GM21390 (cell line): Measurements from ENCODE around the gene KLHL30.

Experiments
- ATAC-seq: cut with Tn5 transposase; IDR thresholded peaks from one replicate; pipeline ENCODE4 v1.9.1; 2021; ENCODE audit not compliant: unreplicated experiment

The KLHL30 gene

GRCh38 chr2:238130111-238130695 is 8.3 kb upstream of the KLHL30 start:
- ATAC-seq = no peak

GRCh38 chr2:238130696-238131628 is 7.5 kb upstream of the KLHL30 start:
- no peak for ATAC-seq

GRCh38 chr2:238131761-238132462 is 6.6 kb upstream of the KLHL30 start:
- ATAC-seq = no peak

DNA sequence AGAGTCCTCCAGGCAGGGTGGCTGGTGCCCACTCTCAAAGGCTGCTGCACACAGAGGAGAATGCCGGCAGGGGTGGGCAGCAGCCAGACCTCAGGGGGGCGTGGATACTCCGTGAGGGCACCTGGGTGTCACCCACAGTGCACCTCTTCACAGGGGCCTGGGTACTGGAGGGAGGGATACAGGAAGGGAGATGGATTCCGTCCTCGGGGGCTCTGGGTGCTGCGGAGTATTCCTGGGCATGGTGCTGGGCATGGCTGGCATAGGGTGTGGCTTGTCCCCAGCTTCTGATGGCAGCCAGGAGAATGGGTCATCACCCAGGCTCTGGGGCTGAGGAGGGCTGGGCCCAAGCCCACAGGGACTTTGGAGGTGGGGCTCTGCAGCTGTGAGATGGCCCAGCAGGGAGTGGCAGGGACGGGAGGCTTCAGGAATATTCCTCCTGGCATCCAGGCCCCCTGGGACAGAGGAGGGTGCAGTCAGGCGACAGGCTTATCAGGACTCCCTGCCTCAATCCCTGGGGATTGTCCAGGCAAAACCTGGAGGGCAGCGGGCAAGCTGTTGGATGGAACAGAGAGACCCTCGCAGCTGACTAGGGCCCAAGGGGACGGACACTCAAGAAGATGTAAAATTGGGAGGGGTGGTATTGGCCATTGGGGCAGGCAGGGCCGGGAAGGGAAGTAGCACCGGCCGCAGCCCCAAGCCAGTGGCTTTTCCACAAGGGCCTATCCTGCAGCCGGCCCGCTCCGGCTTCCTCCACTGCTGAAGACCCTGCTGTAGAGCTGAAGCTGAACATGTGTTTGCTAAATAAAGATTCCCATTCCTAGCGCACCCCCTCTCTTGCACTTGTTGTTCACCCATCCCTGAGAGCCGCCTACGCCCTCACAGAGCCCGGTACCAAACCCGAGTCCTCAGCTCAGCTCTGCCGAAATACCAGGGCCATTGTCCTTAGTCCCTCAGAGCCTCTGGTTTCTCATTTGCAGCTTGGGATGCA is 5.7 kb upstream of the KLHL30 start:
- ATAC-seq = no peak

DNA sequence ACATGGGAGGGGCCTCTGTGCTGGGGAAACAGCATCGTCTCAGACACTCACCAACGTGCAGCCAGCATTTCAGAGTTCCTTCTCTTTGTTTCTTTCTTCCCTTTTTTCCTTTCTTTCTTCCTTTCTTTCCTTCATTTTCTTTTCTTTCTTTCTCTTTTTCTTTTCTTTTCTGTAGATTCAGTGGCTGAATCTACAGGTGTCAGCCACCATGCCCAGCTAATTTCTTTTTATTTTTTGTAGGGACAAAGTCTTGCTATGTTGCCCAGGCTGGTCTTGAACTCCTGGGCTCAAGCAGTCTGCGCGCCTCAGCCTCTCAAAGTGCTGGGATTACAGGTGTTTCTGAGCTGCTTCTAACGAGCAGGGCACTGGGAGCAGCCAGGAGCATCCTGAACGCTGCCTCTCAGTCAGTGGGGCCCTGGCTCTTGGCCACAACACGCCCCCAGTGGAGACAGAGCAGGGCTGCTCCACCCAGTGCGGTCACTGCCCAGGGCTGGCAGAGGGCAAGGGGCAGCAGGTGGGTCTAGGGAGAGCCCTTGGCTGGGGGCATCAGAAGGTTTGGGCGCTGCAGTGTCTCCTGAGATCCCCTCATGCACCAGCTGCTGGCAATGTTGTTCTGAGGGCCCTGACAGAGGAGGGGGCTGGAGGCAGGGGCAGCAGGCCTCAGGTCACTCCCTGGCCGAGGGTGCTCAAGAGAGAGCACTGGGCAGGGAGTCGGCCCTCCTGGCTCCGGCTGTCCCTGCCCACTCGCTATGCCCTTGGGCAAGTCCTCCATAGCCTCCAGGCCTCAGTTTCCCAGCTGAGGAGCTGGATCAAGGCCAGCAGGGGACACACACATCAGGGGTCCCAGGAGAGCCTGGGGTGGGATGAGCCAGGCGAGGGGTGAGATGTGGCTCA is 4.7 kb upstream of the KLHL30 start:
- no peak for ATAC-seq

- ATAC-seq = no peak
These were observed 4.1 kb upstream of the KLHL30 start for GRCh38 chr2:238134393-238134785.

DNA sequence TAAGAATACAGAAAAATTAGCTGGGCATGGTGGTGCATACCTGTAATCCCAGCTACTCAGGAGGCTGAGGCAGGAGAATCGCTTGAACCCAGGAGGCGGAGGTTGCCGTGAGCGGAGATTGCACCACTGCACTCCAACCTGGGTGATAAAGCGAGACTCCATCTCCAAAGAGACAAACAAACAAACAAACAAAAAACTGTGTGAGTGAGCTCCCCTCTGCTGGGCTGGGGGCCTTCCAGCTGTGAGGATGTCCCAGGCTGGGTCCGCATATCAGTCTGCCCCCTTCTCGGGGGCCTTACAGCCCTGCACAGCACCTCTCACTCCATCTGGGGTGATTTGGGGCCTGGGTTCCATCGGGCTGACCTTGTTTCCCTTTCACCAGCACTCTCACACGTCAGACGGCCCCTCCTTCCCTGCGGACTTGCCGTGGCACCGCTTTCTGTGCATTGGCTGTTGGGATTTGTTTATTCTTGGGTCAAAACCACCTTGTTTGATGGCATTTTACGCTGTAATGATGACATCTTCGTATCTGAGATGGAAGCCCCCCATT is 2.8 kb upstream of the KLHL30 start:
- ATAC-seq = no peak

- ATAC-seq = no peak
These were observed 1.5 kb upstream of the KLHL30 start for GRCh38 chr2:238136820-238137537.

DNA sequence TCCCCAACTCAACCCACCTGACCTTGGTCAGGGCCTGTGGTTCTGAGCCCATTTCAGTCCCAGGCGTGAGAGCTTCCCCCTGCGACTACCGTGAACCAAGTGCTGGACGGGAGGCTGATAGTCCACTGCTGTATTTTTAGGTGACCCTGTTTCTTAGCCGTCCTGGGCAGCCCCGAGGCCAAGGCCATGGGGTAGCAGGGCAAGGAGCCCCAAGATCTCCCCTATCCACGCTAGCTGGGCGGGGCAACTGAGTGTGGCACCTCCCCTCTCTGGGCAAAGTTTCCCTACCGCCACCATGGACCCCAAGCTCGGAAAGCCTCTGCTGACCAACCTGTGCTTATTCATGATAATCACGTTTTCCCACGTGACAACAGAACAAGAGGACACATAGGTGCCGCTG is 583 bp upstream of the KLHL30 start:
- no peak for ATAC-seq

DNA sequence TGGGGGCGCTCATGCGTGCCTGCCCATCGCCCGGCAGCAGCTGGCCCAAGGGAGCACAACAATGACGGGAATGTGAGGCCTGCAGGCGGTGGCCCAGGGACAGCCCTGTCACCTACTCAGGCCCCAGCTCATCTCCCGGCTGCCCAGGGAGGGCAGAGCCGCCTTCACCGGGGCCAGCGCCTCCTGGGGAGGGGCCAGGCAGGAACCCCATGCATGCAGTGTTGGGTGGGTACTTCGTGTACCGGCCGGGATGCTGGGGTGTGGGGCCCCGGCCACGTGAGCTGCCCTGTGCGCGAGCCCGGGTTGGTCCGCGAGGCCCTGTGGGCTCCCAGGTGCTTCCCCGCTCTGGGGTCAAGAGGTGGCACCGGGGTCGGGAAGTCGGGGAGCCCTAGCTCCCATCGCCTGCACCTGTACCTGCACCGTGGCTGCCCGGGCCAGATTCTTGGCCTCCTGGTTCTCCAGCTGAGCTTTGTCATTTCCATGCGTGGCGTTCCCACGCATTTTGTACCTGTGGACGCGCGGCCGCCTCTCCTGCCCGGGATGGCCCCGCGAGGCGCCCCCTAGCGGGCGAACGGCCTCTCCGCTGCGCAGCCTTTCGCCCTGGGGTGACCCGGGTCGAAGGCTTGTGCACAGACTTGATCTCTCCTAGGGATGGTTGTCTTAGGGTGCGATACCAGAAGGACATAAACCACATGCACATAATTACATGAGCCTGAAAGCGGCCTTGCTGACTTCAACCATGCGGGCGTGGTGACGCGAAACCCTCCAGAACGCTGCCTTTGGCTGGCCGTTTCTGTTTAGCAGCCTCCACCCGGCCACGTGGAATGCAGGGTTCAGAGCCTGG is 950 bp downstream of the KLHL30 start:
- no peak for ATAC-seq

DNA sequence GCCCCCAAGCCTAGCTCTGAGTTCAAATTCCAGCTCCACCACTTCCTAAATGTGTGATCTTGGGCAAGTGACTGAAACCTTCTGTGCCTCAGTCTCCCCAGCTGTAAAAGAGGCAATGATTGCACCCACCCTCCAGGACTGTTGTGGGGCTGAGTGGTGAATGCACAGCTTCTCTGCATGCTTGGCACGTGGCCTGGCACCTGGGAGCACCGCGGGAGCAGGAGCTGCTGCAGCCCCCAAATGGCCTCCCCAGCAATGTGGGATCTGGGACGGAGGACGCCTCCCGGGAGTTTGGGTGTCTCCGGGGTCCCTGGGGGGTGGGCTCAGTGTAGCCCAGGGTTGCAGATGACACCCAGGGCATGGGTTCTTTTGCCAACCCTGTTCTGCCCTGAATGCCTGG is 1.6 kb downstream of the KLHL30 start:
- ATAC-seq = no peak

- ATAC-seq = no peak
These were observed 2.5 kb downstream of the KLHL30 start for GRCh38 chr2:238140721-238141540.

GRCh38 chr2:238141541-238142318 is 3.3 kb downstream of the KLHL30 start:
- ATAC-seq = no peak

DNA sequence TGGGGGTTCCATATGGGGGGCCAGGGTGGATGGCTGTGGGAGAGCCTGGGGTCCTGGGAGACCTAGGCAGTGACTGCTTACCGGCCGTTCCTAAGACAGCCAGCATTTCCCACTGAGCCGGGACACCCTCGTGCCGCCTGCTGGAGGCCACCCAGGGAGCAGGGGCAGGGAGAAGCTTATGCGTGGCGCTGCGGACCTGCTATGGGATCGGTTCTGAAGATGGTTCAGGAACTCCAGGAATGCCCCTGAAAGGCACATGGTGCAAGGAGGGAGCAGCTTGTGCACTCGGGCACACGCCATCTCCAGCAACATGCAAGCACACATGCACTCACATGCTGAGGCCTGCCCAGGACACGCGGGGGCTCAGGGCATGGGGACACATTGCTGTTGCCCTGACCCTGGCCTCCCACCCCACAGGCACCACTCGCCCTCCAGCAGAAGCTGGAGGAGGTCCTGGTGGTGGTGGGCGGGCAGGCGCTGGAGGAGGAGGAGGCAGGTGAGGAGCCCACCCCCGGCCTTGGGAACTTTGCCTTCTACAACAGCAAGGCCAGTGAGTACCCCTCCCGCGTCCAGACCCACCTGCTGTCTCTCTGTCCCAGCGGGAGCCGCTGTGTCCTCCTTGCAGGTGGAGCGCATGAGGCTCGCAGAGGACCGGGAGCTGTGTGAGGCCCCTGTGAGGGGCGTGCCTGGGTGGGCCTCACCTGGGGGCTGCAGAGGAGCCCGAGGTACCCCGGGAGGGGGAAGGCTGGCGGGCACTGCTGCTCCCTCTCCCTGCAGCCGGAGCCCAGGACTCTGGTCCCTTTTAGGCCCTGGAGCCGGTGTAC is 4.1 kb downstream of the KLHL30 start:
- no peak for ATAC-seq

DNA sequence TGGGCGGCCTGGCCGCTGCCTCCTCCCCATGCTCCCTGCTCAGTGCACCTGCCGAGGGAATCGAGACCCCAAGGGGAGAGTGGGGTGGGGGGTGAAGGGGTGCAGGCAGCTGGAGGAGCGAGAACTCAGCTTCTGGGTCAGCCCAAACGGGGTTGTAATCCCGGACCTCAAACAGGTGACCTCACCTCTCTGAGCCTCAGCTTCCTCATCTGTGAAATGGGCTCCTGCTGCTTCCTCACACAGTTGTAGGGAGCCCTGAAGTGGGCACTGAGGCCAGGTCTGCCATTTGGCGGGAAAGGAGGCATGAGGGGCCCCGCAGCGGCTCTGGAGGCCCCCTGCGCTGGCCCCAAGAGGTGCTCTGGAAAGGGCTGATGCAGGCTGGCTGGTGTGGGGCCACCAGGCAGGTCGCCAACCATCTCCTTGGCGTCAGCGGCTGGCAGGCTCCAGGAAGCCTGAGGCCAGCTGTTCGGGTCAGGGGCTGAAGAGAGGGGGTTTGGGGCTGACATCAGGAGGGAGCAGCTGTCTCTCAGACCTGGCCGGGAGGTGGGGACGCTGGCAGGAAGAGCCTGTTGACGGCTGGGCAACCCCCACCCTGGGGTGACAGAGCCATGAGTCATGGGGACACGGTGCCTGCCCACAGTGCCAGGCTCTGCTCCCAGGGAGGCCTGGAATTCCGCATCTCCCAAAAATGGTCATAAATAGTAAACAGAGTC is 4.9 kb downstream of the KLHL30 start:
- ATAC-seq = no peak
